GM21717 (cell line): ENCODE measurements around the gene SPACDR.
A peak's percentile ranks its signal among the peaks of the same experiment; 100 is the strongest.

ENCODE experiments used
- ATAC-seq: cut with Tn5 transposase; IDR thresholded peaks from one replicate; pipeline ENCODE4 v1.9.1; 2021; ENCODE audit warnings: mild to moderate bottlenecking, moderate library complexity; ENCODE audit not compliant: unreplicated experiment

The SPACDR gene

DNA sequence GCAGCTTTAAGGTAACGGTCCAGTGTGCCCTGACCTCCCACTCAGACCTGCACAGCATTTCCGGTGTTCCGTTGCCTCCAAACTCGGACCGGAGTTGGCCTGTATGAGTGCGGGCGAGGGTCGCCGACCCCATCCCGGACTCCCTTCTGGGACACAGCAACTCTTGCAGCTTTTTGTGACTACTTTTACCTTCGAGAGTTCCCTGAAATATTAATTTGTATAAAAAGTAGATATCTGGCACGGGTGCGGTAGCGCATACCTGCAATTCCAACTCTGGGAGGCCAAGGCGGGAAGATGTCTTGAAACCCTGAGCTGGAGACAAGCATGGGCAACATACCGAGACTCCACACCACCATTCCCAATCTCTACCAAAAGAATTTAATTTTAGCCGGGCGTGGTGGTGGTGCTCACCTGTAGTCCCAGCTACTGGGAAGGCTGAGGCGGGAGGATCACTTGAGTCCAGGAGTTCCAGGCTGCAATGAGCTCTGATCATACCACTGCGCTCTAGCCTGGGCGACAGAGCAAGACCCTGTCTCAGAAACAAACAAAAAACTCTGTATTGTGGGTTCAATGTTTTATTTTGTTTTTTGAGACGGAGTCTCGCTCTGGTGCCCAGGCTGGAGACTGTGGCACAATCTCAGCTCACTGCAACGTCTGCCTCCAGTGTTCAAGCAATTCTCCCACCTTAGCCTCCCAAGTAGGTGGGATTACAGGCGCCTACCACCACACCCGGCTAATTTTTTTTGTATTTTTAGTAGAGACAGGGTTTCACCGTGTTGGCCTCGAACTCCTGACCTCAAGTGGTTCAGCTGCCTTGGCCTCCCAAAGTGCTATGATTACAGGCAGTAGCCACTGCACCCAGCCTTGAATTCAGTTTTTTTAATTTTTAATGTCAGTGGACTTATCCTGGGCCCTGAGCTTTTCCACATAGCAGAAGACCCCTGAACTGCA is 26.6 kb downstream of the SPACDR start:
- ATAC-seq, result no peak

DNA sequence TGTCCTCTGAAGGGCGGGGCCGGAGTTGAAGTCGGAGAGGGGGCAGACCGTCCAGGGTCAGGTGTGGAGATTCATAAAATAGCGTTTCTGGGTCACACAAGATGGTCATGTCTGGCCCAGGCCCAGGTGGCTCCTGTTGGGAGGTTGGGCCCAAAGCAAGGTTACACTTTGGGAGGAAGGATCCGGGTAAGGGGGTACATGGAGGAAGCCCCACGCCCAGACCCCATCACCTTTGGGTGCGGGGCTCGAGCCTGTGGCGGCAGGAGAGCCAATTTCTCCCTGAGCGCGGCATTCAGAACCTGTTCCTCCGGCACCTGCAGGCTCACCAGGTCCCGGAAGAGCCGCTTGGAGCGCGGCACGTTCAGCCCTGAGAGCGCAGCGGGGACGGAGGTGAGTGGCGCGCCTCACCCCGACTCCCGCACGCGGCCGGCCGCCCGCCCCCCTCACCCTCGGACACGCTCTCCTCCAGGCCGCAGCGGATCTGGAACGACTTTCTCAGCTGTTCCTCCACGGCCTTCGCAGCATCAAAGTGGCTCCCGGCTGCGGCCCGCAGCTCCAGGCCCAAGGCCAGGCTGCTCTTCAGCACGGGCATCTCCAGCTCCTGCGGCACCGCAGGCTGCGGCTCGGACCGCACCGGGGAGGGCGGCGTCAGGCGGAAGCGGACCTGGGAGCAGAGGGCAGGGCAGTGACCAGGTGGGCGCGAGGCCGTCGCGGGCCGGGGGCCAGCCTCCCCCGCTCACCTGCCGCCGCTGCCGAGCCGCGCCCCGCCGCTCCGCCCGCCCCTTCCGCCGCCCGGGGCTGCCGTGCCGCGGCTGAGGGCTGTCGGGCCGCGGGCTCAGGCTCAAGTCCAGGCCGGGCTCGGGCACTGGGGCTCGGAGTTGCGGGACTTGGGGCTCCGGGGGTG is 28.4 kb downstream of the SPACDR start:
- peak; percentile 18 for ATAC-seq

DNA sequence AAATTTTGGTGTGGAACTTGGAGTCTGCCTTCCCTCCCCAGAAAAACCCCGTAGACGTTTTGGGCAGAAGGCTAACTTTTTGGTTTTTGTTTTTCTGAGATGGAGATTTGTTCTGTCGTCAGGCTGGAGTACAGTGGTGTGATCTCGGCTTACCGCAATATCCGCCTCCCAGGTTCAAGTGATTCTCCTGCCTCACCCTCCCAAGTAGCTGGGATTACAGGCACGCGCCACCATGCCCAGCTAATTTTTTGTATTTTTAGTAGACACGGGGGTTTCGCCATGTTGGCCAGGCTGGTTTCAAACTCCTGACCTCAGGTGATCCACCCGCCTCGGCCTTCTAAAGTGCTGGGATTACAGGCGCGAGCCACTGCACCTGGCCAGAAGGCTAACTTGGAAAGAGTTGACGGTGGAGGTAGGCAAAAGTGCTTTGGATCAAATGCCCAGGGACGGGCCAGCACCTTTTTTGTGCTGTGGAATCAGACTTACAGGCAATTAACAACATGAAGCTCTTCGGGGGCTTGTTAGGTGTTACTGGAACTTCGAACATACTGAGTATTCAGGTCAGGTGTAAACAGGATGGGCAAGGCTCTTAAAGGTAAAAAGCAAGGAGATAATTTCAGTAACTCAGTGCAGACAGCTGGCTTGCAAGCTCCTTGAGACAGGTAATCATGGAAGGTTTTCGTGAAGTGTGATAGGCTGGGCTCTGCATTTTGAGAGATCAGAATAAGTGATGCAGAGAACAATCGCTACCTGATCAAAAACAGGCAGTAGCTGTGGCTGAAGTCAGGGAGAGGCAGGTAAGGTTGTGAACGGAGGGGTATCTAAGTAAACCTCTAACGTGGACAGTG is 29.5 kb downstream of the SPACDR start:
- no peak for ATAC-seq

DNA sequence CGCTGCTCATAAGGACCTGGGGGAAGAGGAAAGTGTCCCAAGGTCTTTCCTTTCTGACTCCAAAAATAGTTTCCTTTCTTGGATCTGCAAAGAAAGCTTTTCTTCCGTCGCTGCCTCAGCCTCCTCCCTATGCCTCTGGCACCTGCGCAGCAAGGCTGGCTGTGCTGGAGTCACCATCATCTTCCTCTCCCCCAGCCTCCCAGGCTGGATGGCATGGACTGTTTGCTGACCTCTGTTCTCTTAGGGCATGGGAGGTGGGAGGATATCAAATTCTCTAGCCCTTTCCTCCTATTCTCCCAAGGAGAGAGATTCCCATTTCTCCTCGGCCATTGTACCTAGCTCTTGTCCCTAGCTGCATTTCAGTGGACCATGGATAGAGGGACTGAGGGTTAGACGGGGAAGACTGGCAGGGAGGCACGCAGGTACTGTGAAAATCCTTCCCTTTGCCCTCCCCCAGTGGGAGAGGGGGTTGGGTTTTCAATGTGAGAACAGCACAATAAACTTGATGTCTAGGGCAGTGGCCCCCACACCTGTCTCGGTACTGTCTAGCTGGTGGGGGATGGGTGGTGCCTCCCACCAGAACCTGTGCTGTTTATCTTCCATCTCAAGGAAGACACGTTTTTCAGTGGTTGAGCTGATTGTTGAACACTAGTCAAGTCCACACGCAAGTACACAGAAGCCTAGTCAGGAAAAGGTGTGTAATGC is 30.3 kb downstream of the SPACDR start:
- no peak for ATAC-seq

DNA sequence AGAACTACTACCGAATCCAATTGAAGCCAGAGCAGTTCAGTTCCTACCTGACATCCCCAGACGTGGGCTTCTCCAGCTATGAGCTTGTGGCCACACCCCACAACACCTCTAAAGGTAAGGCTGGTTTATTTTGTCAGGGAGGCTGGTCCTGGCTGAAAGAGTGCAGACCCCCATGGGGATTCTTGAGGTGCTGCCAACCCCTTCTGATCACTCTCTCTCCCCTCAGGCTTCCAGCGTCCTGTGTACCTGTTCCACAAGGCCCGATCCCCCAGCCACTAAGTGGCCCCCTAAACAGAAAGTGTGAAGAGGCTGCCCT is 30.8 kb downstream of the SPACDR start:
- ATAC-seq, result no peak

DNA sequence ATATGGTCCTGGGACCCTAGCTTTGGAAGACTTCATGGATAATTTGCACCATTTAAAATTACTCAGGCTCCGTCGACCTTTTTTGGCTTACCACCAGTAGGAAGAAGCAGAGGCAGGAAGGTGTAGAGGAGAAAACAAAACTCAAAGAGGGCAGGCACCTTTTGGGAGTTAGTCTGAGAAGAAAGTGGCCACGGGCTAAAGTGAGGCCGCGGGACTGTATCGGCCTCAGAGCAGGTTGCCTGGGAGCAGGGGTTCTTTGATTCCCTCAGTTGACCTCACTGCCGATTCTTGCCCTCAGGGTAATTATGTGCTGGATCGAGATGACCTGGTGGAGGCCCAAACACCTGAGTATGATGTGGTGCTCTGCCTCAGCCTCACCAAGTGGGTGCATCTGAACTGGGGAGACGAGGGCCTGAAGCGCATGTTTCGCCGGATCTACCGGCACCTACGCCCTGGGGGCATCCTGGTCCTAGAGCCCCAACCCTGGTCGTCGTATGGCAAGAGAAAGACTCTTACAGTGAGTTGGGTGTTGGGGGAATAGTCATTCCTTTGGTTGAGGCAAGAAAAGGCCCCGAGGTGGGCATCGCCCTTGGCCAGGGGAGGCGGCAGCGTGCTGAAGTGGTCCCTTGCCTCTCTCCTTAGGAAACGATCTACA is 31.3 kb downstream of the SPACDR start:
- no peak for ATAC-seq

DNA sequence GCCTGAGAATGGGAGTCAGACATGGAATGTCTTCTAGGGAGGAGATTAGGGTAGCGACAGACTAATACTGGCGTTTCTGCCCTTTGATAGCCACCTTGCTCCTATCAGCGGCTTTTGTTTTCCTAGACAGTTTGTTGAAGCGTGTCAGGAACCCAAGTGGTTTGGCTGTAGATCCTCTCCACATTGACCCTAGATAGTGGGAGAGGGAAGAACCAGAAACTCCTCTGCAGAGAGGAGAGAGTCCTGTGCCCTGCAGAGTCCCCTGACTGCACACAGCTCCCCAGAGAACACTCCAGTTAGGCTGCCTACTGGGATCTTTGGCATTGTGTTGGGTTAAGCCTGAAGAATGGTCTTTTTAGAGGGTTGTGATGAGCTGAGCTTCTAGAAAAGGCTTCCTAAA is 32.0 kb downstream of the SPACDR start:
- ATAC-seq, result no peak

DNA sequence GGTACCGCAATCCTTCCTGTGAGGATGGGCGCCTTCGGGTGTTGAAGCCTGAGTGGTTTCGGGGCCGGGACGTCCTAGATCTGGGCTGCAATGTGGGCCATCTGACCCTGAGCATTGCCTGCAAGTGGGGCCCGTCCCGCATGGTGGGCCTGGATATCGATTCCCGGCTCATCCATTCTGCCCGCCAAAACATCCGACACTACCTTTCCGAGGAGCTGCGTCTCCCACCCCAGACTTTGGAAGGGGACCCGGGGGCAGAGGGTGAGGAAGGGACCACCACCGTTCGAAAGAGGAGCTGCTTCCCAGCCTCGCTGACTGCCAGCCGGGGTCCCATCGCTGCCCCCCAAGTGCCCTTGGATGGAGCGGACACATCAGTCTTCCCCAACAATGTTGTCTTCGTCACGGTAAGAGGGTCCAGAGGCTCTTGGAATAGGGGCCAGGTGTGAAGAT is 32.7 kb downstream of the SPACDR start:
- no peak for ATAC-seq

DNA sequence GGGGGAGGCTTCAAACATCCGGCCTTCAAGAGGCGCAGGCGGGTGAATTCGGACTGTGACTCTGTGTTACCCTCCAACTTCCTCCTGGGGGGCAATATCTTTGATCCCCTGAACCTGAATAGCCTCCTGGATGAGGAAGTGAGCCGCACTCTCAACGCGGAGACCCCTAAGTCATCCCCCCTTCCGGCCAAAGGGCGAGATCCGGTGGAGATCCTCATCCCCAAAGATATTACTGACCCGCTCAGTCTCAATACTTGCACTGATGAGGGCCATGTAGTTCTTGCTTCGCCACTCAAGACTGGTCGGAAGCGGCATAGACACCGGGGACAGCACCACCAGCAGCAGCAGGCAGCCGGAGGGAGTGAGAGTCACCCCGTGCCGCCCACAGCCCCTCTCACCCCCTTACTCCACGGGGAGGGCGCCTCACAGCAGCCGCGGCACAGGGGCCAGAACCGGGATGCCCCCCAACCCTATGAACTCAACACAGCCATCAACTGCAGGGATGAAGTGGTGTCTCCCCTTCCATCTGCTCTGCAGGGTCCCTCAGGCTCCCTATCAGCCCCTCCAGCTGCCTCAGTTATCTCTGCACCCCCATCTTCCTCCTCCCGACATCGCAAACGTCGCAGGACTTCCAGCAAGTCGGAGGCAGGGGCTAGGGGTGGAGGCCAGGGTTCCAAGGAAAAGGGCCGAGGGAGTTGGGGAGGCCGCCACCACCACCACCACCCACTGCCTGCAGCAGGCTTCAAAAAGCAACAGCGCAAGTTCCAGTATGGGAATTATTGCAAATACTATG is 33.4 kb downstream of the SPACDR start:
- ATAC-seq, result peak; percentile 3

DNA sequence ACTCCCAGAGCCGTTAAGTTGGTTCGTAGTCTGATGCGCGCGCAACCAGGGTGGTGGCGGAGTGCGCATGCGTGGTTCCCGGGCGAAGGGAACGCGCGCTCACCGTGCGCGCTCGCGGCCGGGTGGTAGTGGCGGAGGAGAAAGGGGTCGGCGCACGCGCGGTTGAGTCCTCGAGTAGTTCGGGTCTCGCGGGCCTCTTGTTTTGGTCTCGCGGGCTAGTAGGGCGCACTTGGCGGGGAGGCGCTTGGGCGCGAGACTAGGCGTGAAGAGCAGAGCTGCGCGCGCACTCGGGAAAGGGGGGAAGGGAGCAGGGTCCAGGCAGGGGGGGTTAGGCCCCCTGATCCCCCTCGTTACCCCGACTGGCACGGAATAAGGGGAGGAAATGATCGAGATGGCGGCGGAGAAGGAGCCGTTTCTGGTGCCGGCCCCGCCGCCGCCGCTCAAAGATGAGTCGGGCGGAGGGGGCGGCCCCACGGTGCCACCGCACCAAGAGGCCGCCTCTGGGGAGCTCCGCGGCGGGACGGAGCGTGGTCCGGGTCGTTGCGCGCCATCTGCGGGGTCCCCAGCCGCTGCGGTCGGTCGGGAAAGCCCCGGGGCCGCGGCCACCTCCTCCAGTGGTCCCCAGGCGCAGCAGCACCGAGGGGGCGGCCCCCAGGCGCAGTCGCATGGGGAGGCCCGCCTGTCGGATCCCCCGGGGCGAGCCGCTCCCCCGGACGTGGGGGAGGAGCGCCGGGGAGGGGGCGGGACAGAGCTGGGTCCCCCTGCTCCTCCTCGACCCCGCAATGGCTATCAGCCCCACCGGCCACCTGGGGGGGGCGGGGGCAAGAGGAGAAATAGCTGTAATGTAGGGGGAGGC is 34.2 kb downstream of the SPACDR start, which contains the start of gene MEPCE:
MEPCE (plus strand) TSS at position 195 of the 856 bp plus-strand sequence; CDS start at position 383, 188 bp downstream.
- ATAC-seq, result peak; percentile 35

DNA sequence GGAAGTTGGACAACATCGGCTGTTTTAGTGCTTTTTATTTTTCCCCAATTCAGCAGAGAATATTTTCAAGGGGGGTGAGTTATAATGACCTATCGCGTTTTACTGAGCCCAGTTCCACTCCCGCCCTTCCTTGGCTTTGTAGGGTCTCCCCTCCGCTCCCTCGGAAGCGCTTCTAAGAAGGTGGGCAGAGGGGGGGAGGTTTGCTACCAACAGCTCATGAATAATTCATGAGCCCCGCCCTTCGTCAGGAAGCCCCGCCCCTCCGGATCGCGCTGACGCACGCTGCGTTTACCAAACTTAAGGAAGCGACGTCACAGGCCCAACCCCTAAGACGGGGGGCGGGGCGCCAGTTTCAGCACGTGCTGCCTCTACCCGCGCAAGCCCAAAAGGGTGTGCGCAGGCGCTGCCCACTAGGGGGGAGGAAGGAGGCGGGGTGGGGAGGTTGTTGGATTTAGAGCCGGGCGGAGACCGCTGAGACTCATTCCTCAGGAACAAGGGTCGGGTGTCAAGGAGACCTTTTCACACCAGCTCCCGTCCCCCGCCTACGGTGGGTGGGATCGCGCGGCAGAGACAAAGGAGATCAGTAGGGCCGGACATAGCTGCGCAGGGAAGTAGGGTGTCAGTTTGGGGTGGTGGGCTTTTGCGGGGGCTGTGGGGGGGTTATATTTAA is 35.0 kb downstream of the SPACDR start:
- ATAC-seq, result peak; percentile 37

DNA sequence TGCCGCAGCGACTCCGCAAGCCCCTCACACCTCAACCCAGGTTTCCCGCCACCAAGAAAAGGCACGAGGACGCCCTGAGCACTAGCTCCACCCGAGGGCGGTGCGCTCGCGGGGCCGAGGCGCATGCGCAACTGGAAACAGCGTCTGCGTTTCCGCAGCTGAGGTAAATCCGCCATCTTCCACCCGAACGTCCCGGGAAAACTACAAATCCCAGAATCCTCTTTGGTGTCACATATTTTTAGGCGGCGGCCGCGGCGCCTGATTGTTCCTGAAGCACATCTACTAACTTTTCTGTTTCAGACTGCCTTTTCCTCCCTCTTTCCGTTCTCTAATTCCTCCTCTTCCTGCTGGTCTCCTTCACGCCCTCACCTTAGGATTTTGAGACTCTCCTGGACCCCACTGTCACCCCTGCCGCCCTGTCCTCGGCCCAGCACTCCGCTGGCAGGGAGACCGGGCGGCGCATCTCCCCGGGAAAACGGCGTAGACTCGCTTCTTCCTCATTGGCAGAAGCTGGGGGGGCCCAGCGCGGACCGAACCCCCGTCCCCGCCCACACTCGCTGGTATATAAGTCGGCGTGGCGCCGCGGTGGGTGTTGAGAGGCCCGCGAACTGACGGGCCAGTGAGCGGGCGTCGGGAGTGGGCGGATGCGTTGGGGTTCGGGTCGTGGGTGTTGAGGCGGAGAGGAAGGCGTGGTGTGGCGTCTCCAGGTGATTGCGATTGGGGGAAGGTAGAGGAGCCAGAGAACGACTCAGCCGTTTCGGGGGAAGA is 35.7 kb downstream of the SPACDR start, which contains the start of gene ZCWPW1:
ZCWPW1 (minus strand) TSS at position 505 of the 768 bp plus-strand sequence. CDS start 8,054 bp downstream, outside the sequence.
- ATAC-seq, result peak; percentile 44

DNA sequence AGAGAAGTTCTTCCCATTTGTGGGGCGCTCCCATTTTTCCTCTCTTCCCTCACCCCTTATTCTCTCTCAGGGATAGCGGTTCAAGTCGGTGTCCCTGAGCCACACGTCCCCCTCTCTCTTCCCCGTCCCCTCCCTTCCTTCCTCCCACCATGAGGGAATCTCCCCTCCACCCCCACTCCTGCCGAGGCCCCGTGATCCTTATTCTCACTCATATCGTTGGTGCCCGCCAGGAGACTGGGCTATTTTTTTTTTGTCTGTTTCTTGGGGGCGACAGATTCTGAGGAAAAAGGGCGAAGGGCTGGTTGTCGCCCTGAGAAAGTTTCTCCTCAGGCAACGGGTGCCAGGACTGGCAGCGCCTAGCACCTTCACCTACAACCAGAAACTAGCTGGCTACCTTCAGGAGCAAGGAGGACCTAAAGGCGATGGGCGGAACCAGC is 36.3 kb downstream of the SPACDR start:
- ATAC-seq, result no peak

DNA sequence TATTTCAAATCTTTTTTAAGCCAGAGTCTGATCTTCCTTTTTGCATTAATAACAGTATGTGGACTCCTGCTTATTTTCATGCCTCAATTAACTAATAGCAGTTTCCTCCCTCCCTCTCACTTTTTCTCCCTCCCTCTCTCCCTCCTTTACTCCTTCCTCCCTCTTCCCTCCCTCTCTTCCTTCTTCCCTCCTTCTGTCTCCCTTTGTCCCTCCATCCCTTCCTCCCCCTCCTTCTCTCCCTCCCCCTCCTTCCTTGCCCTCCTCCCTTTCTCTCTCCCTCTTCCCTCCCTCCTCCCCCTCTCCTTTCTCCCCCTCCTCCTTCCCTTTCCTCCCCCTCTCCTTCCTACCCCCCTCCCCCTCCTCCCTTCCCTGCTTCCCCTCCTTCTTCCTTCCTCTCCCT is 37.5 kb downstream of the SPACDR start:
- no peak for ATAC-seq

DNA sequence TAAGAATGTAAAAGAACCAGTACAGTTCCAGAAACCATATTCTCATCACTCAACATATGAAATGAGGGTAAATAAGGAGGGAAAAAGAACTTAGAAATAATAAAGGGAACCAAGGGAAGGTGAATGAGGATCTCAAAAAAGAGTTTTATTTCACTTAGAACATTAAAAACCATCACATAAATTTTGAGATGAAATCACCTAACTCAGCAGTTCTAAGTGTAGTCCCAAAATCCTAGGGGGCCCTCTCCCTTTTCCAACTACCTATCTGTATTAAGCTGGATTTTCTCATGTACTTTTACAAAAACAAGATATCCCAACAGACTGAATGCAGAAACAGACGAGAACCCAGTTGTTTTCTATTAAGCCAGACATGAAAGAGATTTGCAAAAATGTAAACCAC is 38.7 kb downstream of the SPACDR start:
- no peak for ATAC-seq

DNA sequence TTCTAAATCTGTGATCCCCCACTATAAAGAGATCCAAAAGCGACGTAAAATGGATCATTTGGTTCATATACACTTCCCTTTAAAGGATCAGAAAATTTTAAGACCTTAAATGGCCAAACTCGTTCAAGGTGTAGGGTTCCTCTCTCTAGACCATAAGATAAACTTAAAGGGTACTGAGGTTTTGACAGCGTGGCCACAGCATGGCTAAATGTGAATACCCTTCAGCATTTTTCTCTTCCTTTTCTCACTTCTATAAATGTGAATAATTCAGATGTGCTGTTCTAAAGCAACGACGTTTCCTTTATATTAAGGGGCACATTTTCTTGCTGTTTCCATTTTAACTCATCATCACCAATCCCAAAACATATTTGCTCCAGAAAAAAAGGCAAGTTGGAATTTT is 40.7 kb downstream of the SPACDR start:
- ATAC-seq, result no peak
